NCI-H2196 treated with DMSO at 0.1 percent for 48 hours (cell line): ENCODE measurements around the gene ACTA2.

ENCODE experiments used
- DNase-seq: peaks from one replicate; lab custom pipeline; 2025; ENCODE audit not compliant: unreplicated experiment; lab: John Stamatoyannopoulos, UW

Gene ACTA2

DNA sequence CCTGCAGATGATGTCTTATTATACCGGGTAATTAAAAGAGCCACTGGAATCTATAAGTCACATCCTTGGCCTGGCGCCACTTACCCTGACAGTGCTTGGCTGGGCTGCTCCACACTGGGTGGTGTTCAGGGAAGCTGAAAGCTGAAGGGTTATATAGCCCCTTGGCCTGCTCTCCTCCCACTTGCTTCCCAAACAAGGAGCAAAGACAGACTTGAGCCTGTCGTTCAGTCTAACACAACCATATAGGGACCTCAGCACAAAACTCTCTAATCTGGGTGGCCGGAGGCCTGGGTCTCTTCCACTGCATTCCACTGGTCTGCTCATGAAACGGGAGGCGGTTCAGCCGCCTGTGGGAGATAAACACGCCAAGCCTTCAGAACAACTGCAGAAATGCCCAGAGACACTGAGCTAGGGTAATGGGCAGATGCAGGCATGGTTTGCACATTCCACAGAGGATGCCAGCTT, at the start of gene ACTA2:
ACTA2 (minus strand) TSS at position 127 of the 465 bp plus-strand sequence. CDS start 3,843 bp downstream, outside the sequence.
- DNase-seq: no peak

DNA sequence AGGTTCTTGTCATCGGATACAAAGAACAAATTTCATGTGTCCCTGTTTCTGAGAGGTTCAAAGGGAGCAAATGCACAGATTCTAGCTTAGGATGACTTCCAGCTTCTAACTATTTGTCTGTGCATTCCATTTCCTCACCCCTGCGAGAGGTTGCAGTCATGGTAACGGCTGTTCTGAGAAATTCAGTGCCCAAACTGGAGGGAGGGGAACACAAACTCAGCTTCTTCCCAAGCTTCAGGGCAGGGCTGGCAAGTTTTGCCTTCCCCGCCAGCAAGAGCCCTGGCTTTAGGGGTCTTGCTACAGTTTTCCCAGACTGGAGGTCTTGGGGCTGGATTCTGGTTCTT, 49.1 kb upstream of the ACTA2 start:
- DNase-seq: no peak

DNA sequence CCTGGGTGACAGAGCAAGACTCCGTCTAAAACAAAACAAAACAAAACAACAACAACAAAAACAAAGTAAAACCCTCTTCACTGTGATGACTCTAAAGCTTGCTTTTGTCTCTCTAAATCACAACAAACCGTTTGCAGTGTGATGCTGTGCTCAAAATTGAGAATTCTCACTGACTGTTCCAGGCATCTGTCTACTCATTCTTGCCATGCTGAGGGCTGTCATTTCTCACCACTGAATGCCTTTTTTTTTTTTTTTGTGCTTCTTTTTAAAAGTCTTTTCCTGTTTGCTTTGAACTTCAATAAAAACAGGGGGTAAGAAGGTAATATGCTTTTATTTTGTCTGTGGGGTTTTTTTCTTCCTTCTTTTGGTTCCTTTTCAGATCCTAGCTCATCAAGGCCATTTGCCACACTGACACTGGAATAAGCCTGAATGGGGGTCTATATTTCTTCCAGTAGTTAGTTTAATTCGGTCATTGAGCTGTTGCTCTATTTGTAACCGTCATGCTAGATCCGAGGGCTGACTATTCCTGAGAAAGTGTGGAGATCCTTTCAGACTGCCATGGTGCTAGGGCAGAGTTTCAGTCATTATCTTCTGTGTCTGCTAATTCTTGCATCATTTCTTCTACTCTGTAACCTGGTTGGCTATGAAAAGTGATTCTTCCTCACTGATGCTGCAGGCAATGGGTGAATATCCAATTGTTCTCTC, 48.6 kb upstream of the ACTA2 start:
- DNase-seq: no peak

DNA sequence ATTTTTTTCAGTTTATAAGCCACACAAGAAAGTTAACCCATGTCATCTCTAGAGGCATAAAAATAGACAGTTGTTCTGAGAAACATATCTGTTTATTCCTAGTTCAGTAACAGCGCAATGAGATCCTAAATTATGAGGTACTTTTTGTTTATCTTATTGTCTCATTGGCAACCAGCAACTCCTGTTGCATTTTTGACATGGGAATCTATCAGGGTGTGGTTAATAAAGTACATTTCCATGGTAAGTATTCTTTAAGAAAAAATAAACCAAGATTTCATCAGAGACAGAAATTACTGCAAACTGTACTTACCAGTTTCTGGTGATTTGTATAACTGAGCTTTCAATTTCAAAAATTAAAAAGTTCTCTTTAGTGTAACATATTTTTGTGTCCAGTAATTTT, 47.1 kb upstream of the ACTA2 start:
- no peak for DNase-seq

DNA sequence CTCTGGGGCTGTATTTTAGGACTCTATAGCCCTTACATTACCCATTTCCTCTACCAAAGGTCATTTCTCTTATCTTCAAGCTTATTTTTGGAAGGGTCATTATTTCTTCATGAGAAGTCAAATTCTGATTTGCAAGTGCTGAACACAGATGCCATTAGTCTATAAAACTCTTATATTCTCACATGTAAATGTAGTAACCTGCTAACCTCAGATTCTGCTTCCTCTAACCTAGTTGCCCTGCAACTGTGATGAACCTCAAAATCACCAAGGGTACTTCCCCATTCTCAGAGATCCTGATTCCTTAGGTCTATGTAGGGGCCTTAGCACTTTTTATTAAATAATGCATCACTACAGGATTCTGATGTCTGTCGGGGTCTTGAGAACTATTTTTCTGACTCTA, 44.4 kb upstream of the ACTA2 start:
- DNase-seq: no peak

GRCh38 chr10:88995156-88995876, 42.7 kb upstream of the ACTA2 start:
- DNase-seq: no peak

DNA sequence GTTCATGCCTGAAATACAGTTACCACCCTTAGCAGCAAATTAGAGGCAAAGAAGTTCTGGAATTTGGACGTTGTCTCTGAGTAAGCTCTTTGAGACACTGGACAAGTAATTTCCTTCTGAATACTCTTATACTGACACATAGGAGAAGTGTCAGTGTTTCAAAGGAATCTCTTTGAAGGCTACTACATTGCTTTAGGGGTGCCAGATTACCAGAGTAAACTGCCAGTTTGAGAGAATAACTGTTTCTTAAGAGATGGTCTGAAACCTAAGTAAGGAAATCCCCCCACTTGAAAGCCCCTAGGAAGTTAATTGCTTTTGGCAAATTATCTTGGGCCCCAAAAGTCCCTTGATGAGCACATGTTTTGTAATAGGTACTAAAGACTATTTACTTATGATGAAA, 41.4 kb upstream of the ACTA2 start:
- no peak for DNase-seq

DNA sequence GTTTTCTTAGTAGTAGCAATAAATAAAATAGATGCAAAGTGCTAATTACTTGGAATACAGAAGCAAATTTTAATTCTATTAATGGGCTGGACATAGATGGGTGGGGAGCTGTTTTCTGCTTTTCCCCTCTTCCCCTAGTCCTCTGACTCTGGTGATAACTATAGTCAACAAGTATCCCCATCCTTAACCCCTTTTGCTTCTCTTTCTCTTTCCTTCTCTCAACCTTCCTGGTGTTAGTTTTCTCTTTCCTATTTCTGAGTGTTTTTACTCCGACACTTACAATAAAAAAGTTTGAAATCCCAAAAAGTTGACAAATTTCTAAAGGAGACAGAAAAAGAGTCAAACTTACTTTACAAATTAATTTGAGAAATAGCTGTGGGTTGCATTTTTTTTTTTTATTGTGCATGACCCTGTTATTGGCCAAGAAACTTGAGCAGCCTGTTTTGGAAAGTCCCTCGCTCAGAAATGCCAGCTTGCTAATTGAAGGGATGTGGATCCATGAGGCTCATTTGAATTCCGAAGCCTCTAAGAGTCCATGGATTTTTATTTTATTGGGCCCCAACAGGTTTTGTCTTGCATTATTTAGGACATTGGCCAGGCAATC, 40.5 kb upstream of the ACTA2 start:
- no peak for DNase-seq

DNA sequence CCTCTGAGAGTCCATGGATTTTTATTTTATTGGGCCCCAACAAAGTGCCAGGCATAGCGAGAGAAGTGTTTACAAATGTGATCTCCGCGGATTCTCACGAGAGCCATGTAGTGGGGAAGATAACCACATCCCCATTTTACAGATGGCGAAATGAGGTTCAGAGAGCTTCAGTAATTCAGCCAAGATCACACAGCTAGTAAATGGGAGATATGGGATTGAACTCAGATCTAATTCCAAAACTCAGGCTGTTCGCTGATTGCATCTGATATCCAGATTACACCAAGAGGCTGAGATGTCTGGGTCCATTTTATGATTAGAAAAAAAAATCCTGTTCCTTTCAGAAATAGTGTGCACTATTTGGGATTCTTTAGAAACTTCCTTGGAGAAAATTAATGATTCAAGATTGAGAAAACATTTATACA, 39.3 kb upstream of the ACTA2 start:
- no peak for DNase-seq

GRCh38 chr10:88991161-88991898, 38.8 kb upstream of the ACTA2 start:
- no peak for DNase-seq

DNA sequence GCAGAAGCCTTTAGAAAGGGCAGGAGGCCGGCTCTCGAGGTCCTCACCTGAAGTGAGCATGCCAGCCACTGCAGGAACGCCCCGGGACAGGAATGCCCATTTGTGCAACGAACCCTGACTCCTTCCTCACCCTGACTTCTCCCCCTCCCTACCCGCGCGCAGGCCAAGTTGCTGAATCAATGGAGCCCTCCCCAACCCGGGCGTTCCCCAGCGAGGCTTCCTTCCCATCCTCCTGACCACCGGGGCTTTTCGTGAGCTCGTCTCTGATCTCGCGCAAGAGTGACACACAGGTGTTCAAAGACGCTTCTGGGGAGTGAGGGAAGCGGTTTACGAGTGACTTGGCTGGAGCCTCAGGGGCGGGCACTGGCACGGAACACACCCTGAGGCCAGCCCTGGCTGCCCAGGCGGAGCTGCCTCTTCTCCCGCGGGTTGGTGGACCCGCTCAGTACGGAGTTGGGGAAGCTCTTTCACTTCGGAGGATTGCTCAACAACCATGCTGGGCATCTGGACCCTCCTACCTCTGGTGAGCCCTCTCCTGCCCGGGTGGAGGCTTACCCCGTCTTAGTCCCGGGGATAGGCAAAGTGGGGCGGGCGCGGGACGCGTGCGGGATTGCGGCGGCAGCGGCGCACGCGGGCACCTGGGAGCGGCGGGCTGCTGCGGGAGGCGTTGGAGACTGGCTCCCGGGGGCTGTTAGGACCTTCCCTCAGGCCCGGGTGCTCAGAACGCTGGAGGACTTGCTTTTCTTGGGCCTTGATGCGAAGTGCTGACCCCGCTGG, 38.0 kb upstream of the ACTA2 start, which contains the start of gene FAS:
FAS (plus strand) TSS at position 415 of the 777 bp plus-strand sequence; CDS start at position 494, 79 bp downstream.
- DNase-seq: no peak

DNA sequence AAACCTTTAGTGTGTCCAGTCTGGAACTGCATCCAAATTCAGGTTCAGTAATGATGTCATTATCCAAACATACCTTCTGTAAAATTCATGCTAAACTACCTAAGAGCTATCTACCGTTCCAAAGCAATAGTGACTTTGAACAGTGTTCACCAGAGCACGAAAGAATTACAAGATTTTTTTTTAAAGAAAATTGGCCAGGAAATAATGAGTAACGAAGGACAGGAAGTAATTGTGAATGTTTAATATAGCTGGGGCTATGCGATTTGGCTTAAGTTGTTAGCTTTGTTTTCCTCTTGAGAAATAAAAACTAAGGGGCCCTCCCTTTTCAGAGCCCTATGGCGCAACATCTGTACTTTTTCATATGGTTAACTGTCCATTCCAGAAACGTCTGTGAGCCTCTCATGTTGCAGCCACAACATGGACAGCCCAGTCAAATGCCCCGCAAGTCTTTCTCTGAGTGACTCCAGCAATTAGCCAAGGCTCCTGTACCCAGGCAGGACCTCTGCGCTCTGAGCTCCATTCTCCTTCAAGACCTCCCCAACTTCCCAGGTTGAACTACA, 37.3 kb upstream of the ACTA2 start:
- no peak for DNase-seq

DNA sequence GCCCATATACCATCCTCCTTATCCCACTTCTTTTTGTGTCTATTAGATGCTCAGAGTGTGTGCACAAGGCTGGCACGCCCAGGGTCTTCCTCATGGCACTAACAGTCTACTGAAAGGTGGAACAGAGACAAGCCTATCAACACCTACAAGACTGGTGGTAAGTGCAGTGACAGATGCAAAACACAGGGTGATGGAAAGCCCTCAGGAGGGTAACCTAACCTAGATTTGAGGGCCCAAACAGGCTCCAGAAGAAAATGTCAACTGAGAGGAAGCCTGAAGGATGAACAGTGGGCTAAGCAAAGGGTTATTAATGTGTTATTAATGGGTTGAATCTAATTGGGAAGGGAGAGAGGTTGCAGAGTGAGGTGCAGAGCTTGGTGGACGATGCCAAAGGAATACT, 36.9 kb upstream of the ACTA2 start:
- DNase-seq: no peak

DNA sequence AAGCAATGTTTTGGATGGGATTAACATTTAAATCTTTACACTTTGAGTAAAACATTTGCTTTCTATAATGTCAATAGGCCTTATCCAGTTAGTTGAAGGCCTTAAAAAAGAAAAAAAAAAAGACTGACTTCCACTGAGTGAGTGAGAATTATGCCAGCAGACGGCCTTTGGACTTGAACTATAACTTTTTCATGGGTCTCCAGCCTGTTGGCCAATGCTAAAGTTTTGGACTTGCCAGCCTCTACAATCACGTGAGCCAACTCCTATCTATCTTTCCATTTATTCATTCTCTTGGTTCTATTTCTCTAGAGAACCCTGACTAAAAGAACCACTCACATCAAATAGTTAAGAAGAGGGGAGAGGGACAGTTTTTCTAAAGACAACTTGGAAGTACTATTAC, 35.3 kb upstream of the ACTA2 start:
- no peak for DNase-seq

DNA sequence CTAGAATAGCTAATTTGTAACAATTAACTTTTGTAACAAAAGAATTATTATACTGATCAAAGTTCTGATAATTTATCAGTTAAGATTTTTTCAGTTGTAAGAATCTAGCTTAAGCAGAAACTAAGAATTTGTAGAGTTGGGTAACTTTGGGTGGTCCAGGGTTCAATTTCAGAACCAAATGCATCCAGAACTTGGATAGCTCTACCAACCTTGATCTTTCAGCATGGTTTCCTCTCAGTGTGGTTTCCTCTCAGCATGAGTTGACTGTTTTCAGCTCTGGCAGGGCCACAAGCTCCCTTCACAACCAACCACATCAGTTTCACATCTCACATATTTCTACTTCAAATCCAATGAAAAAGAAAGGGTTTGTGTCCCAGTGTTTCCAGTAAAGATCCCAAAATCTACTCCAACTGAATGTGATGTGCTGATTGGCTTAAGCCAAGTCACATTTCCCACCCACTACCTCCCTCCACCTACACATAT, 34.7 kb upstream of the ACTA2 start:
- no peak for DNase-seq

DNA sequence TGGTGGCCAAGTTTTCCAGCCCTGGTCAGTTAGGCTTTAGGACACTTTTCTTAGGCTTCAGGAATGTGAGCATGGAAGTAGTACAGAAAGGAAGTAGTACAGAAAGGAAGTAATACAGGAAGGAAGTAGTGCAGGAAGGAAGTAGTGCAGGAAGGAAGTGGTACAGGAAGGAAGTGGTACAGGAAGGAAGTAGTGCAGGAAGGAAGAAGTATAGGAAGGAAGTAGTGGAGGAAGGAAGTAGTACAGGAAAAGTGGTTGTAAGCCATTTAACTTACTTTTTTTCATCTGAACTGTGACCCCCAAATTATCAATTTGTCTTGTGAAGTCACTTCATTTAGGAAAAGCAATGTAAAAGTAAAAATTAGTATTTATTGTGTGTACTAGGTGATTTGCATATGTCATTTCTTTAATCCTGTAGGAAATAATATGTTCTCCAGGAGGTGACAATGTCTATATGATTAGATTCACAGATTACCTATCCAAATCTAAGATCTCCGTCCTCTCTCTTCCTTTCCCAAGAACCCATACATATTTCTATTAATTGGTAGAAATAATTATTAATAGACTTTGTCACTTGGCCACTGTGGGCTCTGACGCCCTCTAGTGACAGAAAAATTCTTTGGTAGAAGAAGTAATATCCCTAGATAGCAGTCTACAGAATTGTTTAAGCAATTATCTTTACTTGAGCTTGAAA, 34.1 kb upstream of the ACTA2 start:
- DNase-seq: no peak

GRCh38 chr10:88984525-88984924, 32.0 kb upstream of the ACTA2 start:
- DNase-seq: no peak

GRCh38 chr10:88983939-88984338, 31.4 kb upstream of the ACTA2 start:
- no peak for DNase-seq

GRCh38 chr10:88983206-88983605, 30.6 kb upstream of the ACTA2 start:
- no peak for DNase-seq

DNA sequence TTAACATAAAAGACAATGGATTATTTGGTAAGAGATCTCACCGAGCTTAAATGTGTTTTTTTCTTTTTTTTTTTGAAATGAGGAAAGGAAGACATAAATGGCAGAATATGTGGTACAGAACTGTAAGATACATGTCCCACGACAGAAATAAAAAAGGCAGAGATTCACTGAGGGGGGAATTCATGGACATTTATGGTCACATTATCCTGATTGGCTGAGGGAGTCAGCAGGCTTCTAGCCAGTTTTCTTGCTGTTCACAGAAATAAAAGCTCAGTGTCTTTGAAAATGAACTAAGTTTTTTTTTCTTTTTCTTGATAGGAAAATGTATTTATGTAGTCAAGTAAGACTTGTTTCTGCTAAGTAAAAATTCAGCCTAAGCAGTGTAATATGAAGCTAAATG, 29.8 kb upstream of the ACTA2 start:
- DNase-seq: no peak
